Fibroblast of skin of back (primary cell): ENCODE data around the gene SRGAP2C.
"Not testable (repeated sequence)": the region's sequence is repeated elsewhere in the genome, so short reads cannot be mapped to it uniquely, and the experiment has no call there.

Source experiments
- DNase-seq: peaks from one replicate; pipeline ENCODE4 v3.0.0-alpha.2; 2013

The SRGAP2C gene

GRCh38 chr1:121433517-121433916, 248.7 kb downstream of the SRGAP2C start:
- DNase-seq: not testable (repeated sequence)

DNA sequence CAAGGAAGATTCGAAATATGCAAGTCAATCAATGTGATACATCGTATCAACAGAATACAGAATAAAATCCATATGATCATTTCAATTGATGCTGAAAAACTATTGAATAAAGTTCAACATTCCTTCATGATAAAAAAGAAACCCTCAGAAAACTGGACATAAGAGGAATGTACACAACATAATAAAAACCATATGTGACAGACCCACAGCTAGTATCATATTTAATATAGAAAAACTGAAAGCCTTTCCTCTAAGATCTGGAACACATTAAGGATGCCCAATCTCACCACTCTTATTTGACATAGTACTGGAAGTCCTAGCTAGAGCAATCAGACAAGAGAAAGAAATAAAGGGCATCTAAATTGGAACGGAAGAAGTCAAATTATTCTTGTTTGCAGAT, 254.1 kb downstream of the SRGAP2C start:
- DNase-seq: peak; percentile 43

- DNase-seq: no peak
Observed at GRCh38 chr1:121440993-121441392, 256.2 kb downstream of the SRGAP2C start.
